OCI-LY3 (cell line): Measurements from ENCODE around the gene FBXO2.

Source experiments
- H2AFZ ChIP-seq: fragments of 200-600, 300-600 bp; shearing (Covaris generic); 2 replicates; pipeline ENCODE4 v1.6.0; 2014; ENCODE audit warnings: antibody characterized with exemption, low read depth, low read length
- H3K27ac ChIP-seq: fragments of 200-600, 300-600 bp; sonication (generic); 2 replicates; pipeline ENCODE4 v1.5.1; 2014; ENCODE audit warnings: mild to moderate bottlenecking, low read length, moderate library complexity, mixed read lengths
- H3K27me3 ChIP-seq: fragments of 200-600, 300-600 bp; sonication (generic); 2 replicates; pipeline ENCODE4 v1.6.1; 2014; ENCODE audit warnings: low read depth, low read length, mixed read lengths
- H3K36me3 ChIP-seq: fragments of 200-600, 300-600 bp; sonication (generic); replicated peaks from 2 replicates; pipeline ENCODE3; 2014; ENCODE audit warnings: low read depth, low read length, mixed read lengths
- H3K4me1 ChIP-seq: fragments of 300-600, 200-600 bp; sonication (generic); 2 replicates; pipeline ENCODE4 v1.6.1; 2014; ENCODE audit warnings: low read length, mixed read lengths
- H3K4me2 ChIP-seq: fragments of 200-600, 300-600 bp; sonication (generic); 2 replicates; pipeline ENCODE4 v1.6.1; 2014; ENCODE audit warnings: low read length, mixed read lengths
- H3K4me3 ChIP-seq: fragments of 300-600, 200-600 bp; sonication (generic); 2 replicates; pipeline ENCODE4 v1.5.1; 2014; ENCODE audit warnings: antibody characterized with exemption, mild to moderate bottlenecking, low read length, moderate library complexity
- H3K79me2 ChIP-seq: fragments of 300-600, 200-600 bp; shearing (Covaris generic); 2 replicates; pipeline ENCODE4 v1.6.1; 2014; ENCODE audit warnings: mild to moderate bottlenecking, low read length, mixed read lengths
- H3K9ac ChIP-seq: fragments of 300-600, 200-600 bp; shearing (Covaris generic); 2 replicates; pipeline ENCODE4 v1.6.0; 2014; ENCODE audit warnings: mild to moderate bottlenecking, low read length, moderate library complexity
- H3K9me3 ChIP-seq: fragments of 200-600, 300-600 bp; shearing (Covaris generic); 2 replicates; pipeline ENCODE4 v1.6.1; 2014; ENCODE audit warnings: low read length, mixed read lengths; ENCODE audit not compliant: insufficient read depth
- H4K20me1 ChIP-seq: fragments of 200-600, 300-600 bp; sonication (generic); 2 replicates; pipeline ENCODE4 v1.6.1; 2016; ENCODE audit warnings: low read length, mixed read lengths; ENCODE audit not compliant: insufficient read depth
- EZH2phosphoT487 ChIP-seq: fragments of 200-600 bp; shearing (Covaris generic); IDR thresholded peaks from 2 replicates; pipeline ENCODE4 v1.6.1; 2018; ENCODE audit warnings: antibody characterized with exemption, mixed run types, low read depth
- TF ChIP-seq, protein P1 (sequence below): fragments of 200-600, 300-600 bp; sonication (generic); IDR thresholded peaks from 2 replicates; pipeline ENCODE4 v1.5.1; 2014; ENCODE audit warnings: antibody characterized with exemption, low read length, low read depth

FBXO2 gene

DNA sequence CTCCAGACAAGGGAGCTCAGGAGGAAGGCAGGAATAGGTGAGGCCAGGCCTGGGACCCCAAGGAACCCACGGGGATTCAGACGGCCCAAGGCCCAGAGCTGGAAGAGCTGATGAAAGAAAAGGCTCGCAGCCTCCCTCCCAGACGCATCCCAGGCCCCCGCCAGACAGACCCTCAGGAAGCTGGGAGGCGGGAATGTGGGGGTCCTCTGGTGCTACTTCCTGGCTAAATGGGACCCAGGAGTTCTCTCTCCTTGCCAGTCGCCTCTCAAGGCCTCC is 430 bp downstream of the FBXO2 start:
- Histone ChIP-seq H3K27ac (no peak overlapping the region), H3K4me1 (peaks cover 10% of the 10 kb centered on the region), H3K27me3 (no peaks in the 10 kb centered on the region), H3K79me2 (no peaks in the 10 kb centered on the region), H3K36me3 (peaks cover 7% of the 10 kb centered on the region), H3K9ac (no peak overlapping the region), H3K9me3 (no peaks in the 10 kb centered on the region), H3K4me2 (peak overlapping the region; percentile 58), H3K4me3 (peak overlapping the region; percentile 74), H4K20me1 (no peaks in the 10 kb centered on the region), H2AFZ (no peak overlapping the region)
- TF ChIP-seq, protein P1, sequence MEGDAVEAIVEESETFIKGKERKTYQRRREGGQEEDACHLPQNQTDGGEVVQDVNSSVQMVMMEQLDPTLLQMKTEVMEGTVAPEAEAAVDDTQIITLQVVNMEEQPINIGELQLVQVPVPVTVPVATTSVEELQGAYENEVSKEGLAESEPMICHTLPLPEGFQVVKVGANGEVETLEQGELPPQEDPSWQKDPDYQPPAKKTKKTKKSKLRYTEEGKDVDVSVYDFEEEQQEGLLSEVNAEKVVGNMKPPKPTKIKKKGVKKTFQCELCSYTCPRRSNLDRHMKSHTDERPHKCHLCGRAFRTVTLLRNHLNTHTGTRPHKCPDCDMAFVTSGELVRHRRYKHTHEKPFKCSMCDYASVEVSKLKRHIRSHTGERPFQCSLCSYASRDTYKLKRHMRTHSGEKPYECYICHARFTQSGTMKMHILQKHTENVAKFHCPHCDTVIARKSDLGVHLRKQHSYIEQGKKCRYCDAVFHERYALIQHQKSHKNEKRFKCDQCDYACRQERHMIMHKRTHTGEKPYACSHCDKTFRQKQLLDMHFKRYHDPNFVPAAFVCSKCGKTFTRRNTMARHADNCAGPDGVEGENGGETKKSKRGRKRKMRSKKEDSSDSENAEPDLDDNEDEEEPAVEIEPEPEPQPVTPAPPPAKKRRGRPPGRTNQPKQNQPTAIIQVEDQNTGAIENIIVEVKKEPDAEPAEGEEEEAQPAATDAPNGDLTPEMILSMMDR: no peak
- no peak for TF ChIP-seq EZH2phosphoT487

DNA sequence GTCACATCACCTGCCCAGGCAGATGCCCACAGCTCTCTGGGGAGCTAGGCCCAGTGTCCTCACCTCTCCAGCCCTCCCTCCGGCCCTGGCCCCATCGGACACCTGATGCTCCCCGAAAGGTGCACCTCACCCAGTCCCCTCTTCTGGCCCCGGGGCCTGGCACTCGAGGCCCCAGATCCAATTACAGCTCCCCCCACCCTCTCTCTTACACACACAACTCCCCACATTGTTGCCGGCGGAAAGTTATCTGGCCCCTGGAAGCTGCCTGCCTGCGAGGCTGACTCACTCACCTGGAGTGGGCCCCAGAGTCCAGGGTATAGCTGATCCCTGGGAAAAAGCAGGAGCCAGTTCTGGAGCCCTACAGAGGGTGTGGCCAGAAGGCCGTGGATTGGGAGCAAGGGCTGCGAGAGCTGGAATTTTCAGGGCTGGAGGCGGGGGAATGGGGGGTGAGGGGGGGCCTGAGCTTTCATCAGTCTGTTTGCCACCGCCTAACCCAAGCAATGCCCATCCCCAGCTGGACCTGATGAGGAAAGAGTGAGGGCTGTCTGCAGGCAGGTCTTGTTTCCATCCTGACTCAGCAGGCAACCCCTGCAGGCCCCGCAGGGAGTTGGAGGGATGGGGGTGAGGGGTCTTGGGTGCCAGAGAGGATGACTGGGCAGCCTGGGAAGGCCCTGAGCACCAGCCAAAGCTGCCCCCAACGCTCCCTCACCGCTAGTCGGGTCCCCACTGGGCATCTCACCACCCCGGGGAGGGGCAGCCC is 948 bp downstream of the FBXO2 start:
- Histone ChIP-seq H4K20me1 (no peaks in the 10 kb centered on the region), H3K4me3 (no peak overlapping the region), H3K4me1 (peaks cover 10% of the 10 kb centered on the region), H3K9me3 (no peaks in the 10 kb centered on the region), H3K4me2 (no peak overlapping the region), H3K9ac (no peak overlapping the region), H3K36me3 (peaks cover 7% of the 10 kb centered on the region), H3K27me3 (no peaks in the 10 kb centered on the region), H2AFZ (no peak overlapping the region), H3K27ac (no peak overlapping the region), H3K79me2 (no peaks in the 10 kb centered on the region)
- no peak for TF ChIP-seq EZH2phosphoT487
- TF ChIP-seq, protein P1: no peak

DNA sequence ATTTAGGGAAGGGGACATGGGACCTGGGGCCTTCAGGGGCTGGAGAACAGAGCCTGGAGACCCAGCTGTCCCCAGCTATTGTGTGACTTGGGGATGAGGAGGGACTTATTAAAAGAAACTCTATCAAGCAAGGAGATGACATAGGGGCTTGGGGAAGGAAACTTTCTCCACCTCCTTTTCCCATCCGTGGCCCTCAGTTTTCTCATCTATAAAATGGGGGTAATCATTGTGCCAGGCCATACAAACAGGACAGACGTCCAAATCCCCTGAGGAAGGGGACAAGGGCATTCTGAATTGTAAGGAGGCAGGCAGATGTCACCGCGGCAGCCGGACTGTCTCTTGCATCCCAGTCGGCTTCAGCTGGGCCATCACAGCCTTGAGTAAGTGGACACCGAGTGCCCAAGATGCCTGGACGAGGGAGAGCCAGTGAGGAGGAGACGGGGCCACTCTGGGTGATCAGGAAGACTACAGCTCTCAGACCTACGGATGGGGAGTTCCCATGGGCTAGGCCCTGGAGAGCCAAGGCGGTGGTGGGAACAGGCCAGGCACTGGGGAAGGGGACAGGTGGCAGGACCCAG is 1.9 kb downstream of the FBXO2 start:
- Histone ChIP-seq H3K79me2 (no peaks in the 10 kb centered on the region), H3K4me2 (no peak overlapping the region), H3K4me1 (peaks cover 10% of the 10 kb centered on the region), H3K27ac (no peak overlapping the region), H3K9ac (no peak overlapping the region), H3K9me3 (no peaks in the 10 kb centered on the region), H4K20me1 (no peaks in the 10 kb centered on the region), H3K27me3 (no peaks in the 10 kb centered on the region), H3K36me3 (peaks cover 3% of the 10 kb centered on the region), H2AFZ (no peak overlapping the region), H3K4me3 (no peak overlapping the region)
- no peak for TF ChIP-seq EZH2phosphoT487
- TF ChIP-seq, protein P1: no peak

DNA sequence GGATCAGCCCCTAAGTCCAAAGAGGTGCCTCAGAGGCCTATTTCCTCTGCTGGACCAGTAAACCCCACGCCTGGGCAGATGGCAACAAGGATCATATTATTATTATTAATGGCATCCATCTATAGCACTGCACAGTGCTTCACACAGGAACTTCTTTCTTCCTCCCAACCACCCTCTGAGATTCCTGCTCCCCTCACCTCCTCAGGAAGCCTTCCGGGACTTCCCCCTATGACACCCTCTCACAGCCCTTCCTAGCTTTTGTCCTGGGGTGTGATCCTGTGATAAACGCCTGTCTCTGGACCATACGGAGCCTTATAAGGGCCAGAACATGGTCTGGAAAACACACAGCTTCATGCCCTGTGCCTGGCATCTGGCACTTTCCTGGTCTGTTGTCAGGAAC is 3.2 kb downstream of the FBXO2 start:
- Histone ChIP-seq H3K36me3 (no peaks in the 10 kb centered on the region), H3K79me2 (no peaks in the 10 kb centered on the region), H3K27me3 (no peaks in the 10 kb centered on the region), H3K9me3 (no peaks in the 10 kb centered on the region), H3K9ac (peak overlapping the region; percentile 72), H3K4me2 (peak overlapping the region; percentile 97), H3K27ac (no peak overlapping the region), H3K4me1 (peaks cover 10% of the 10 kb centered on the region), H4K20me1 (no peaks in the 10 kb centered on the region), H3K4me3 (peak overlapping the region; percentile 84), H2AFZ (no peak overlapping the region)
- TF ChIP-seq, protein P1: no peak
- TF ChIP-seq EZH2phosphoT487: no peak
